GM12865 (cell line): ENCODE data around the gene MTARC1.

Source experiments
- DNase-seq: peaks from one replicate; pipeline ENCODE4 v3.0.0; 2010; ENCODE audit warnings: low read depth
- H3K4me3 ChIP-seq: 2 replicates; pipeline ENCODE4 v1.5.1; 2011; ENCODE audit warnings: mild to moderate bottlenecking, low read depth, low read length, control low read depth
- TF ChIP-seq, protein P1 (sequence below): IDR thresholded peaks from 2 replicates; pipeline ENCODE4 v1.5.1; 2011; ENCODE audit warnings: low read length, control low read depth, low read depth, inconsistent platforms; ENCODE audit not compliant: insufficient read depth; ENCODE audit errors: missing control alignments

MTARC1 gene

DNA sequence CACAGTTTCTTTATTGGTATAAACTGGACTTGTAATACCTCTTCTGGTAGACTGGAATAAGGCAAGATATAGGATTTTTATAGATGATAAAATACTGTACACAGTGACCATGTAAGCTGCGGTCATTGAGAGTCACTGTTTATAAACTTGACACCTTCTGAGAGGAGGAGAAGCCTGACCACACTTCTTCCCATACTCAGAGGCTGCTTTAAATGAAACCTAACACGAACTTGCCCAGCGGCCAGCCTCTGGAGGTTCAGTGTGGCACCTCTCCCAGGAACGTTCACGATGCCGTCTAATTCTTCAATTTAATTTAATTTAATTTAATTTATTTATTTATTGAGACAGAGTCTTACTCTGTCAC, 22.5 kb downstream of the MTARC1 start:
- TF ChIP-seq, protein P1, sequence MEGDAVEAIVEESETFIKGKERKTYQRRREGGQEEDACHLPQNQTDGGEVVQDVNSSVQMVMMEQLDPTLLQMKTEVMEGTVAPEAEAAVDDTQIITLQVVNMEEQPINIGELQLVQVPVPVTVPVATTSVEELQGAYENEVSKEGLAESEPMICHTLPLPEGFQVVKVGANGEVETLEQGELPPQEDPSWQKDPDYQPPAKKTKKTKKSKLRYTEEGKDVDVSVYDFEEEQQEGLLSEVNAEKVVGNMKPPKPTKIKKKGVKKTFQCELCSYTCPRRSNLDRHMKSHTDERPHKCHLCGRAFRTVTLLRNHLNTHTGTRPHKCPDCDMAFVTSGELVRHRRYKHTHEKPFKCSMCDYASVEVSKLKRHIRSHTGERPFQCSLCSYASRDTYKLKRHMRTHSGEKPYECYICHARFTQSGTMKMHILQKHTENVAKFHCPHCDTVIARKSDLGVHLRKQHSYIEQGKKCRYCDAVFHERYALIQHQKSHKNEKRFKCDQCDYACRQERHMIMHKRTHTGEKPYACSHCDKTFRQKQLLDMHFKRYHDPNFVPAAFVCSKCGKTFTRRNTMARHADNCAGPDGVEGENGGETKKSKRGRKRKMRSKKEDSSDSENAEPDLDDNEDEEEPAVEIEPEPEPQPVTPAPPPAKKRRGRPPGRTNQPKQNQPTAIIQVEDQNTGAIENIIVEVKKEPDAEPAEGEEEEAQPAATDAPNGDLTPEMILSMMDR = no peak
- no peak for DNase-seq
- H3K4me3 ChIP-seq = no peak overlapping the region

DNA sequence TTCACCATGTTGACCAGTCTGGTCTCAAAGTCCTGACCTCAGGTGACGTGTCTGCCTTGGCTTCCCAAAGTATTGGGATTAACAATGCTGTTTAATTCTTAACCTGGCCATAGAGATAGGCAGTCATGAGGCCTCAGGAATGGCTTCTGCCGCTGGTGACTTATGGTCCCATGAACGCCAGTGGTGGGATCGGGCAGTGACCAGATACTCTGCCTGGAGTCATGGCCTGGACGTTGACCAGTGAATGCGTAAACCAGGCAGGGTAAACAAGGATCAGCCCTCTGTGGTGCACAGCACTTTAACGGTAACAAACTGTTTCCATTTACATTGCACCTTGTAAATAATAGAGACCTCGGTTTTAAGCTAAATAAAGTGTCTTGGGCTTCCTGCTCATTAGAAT, 23.0 kb downstream of the MTARC1 start:
- DNase-seq = no peak
- H3K4me3 ChIP-seq = no peak overlapping the region
- TF ChIP-seq, protein P1 = no peak

DNA sequence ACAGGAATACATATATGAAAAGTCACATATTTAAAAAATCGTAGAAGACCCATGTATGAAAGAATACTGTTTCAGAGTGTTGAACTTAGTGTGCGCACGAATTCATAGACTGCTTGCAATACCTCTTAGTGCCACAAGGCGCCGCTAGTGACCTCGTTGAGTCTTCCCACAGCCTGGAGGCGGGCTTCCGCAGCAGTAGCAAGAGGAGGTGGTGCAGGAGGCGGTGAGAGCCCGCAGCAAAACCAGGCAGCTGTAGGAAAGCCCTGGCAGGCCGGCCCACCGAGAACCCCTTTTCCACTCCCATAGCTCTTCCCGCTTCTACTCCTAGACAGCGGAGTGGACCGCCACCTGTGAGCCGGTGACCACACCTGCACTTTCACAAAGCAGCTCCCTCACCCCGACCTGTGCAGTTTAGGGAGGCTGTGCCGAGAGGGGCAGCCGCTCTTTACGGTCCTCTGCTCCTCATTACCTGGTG, 23.5 kb downstream of the MTARC1 start:
- H3K4me3 ChIP-seq = no peak overlapping the region
- peak; percentile 80 for DNase-seq
- TF ChIP-seq, protein P1 = peak; percentile 92

DNA sequence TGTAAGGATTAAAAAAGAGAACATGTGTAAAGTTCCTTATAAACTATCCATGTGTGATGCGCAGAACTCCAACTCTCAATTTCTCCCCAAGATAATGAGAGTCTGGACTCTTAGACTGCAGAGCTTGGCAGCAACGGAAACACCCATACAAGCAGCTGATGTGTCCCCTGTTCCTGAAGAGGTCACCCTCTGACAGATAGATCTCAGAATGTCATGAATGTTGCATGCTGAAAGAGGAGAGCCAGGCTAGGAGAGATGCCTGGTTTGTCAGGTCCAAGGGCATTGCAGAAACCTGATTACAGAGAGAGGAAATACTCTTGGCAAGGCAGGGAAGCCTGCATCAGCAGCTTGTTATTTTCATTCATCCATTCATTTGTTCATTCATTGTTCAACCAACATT, 24.2 kb downstream of the MTARC1 start:
- H3K4me3 ChIP-seq = no peak overlapping the region
- TF ChIP-seq, protein P1 = no peak
- DNase-seq = no peak

DNA sequence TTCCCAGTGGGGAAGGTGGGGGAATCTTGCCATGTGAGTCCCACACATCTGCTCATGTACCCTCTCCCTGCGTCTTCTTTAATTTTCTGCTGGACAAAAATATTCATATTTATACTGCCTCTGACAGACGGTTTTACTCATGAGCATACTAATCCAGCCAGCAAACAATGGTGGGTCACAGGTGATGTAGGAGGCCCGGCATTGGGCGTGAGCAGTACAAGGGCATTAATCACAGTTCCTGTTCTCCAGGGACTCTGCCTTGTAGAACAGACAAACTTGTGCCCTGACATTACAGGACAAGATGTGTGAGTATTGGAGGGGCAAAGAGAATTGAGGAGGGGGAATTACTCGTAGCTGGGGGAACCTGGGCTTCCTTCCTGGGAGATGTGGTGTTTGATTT, 25.0 kb downstream of the MTARC1 start:
- TF ChIP-seq, protein P1 = no peak
- no peak overlapping the region for H3K4me3 ChIP-seq
- no peak for DNase-seq

DNA sequence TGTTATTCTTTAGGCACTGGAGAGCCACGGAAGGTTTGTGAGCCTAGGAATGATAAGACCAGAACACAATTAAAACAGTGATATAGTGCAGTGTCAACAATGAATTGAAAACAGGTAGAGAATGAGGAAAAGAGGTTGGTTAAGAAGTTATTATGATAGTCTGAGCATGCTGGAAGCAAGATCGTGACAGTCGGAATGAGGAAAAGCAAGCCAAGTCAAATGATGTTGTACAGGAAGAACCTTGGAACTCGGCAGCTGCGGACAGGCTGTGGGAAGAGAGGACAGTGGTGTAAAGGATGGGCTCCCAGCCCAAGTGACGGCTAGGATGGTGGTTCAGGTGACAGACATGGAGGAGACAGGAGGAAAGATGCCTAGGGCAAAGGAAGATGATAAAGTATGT, 25.6 kb downstream of the MTARC1 start:
- TF ChIP-seq, protein P1 = no peak
- no peak overlapping the region for H3K4me3 ChIP-seq
- no peak for DNase-seq

DNA sequence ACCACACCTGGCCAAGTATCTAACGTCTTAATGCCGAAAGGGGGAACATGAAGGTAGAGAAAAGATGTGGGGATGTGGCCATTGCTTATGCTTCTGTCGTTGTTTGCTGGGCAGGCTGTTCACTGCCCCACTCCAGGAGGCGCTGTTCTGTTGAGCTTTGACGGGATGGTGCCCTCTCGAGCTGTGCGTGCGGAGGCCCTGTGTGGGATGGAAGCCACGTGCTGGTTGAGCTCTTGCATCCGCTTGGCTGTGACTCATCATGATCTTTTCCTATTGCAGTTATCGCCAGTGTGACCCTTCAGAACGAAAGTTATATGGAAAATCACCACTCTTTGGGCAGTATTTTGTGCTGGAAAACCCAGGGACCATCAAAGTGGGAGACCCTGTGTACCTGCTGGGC, 26.3 kb downstream of the MTARC1 start:
- DNase-seq = no peak
- no peak overlapping the region for H3K4me3 ChIP-seq
- TF ChIP-seq, protein P1 = peak; percentile 2
